ENCODE data around the gene ANAPC13. TPM values are rescaled to one million over a fixed set of nuclear protein-coding genes. Genes with fewer than 3 reads are reported as not detected.

The ANAPC13 gene
- total RNA-seq, 1 donor from 2014 or later: 58.1 TPM

DNA sequence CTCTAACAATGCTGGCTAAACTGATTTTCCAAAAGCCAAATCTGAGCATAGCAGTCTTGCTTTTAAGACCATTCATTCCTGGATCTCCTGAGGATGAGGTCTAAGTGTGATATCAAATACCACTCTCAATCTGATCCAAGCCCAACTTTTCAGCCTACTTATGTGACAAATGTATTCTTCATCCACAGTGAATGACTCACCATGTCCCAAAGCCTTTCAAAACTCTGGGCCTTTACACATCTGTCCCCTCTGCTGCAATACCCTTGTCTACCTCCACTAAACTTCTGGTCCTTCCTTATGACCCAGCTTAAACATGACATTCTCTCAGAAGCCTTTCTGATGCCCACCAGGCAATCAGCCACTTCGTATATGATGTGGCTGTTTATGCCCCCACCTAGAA, 4.6 kb downstream of the ANAPC13 start:
- Histone ChIP-seq H3K27me3 (no peaks in the 10 kb centered on the region), H3K9me3 (no peaks in the 10 kb centered on the region), H3K4me1 (peaks cover 38% of the 10 kb centered on the region), H3K27ac (no peak overlapping the region), H3K4me3 (no peak overlapping the region), H3K36me3 (peaks cover 55% of the 10 kb centered on the region)
- intact Hi-C loops (cut with DNase I): no loop called here
- ATAC-seq (no peak), DNase-seq (no peak)
- no peak for TF ChIP-seq CTCF (IDR thresholded peaks at IDR 0.05)

DNA sequence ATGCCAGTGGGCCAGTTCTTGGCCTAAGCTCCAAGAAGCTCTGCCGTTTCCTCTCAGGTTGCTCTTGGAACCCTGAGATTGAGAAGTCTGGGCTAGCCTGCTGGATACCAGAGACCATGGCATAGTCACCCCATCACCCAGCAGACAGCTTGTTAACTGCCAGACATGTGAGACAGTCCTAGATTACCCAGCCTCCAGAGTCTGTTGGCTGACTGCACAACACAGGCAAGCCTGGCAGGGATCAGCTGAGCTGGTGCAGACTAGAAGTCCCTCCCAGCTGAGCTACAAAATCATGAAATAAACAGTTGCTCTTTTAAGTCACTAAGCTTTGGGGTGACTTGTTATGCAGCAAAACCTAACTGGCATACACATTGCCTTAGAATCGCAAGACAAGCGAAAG, 5.2 kb downstream of the ANAPC13 start:
- no peak for TF ChIP-seq CTCF (IDR thresholded peaks at IDR 0.05)
- H3K27ac ChIP-seq: no peak overlapping the region

GRCh38 chr3:134477938-134478337, 7.8 kb downstream of the ANAPC13 start:
- H3K27me3 ChIP-seq: no peaks in the 10 kb centered on the region
- DNase-seq: no peak
- ATAC-seq: peak; percentile 9
- H3K36me3 ChIP-seq: peaks cover 55% of the 10 kb centered on the region
- peaks cover 28% of the 10 kb centered on the region for H3K4me1 ChIP-seq
- H3K4me3 ChIP-seq: no peak overlapping the region
- intact Hi-C loops (cut with DNase I): no loop called here
- peak overlapping the region; percentile 27 for H3K27ac ChIP-seq
- H3K9me3 ChIP-seq: no peaks in the 10 kb centered on the region
- no peak for TF ChIP-seq CTCF (IDR thresholded peaks at IDR 0.05)

More for the DNA sequence above, 5.2 kb downstream of the ANAPC13 start:
- Histone ChIP-seq H3K4me1 (peaks cover 44% of the 10 kb centered on the region), H3K4me3 (no peak overlapping the region), H3K36me3 (peaks cover 55% of the 10 kb centered on the region), H3K27me3 (no peaks in the 10 kb centered on the region), H3K9me3 (no peaks in the 10 kb centered on the region)
- no peak for ATAC-seq
- intact Hi-C loops (cut with DNase I): no loop called here
- DNase-seq: no peak

GRCh38 chr3:134477002-134477401, 8.8 kb downstream of the ANAPC13 start:
- ATAC-seq (no peak), DNase-seq (no peak)
- Histone ChIP-seq H3K4me3 (no peak overlapping the region), H3K27me3 (no peaks in the 10 kb centered on the region), H3K4me1 (peaks cover 27% of the 10 kb centered on the region), H3K27ac (peak overlapping the region; percentile 31), H3K9me3 (no peaks in the 10 kb centered on the region), H3K36me3 (peaks cover 47% of the 10 kb centered on the region)
- TF ChIP-seq CTCF (IDR thresholded peaks at IDR 0.05): no peak
- intact Hi-C loops (cut with DNase I): no loop called here

DNA sequence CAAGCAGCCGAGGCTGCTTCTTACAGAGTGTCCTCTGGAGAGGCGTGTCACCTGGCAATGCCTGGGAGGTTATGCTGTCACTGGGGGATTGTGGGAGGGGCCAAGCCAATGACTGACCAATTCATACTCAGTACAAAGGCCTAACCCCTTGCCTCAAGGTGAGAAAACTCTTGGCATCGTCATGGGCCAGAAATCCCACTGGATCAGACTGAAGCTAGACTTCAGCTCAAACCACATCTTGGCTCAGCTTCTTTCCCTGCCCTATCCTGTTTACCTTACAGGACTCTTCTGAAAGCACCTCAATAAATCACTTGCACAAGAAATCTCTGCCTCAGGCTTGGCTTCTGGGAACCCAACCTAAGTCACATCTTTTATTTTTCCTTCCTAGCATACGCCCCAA, 9.5 kb downstream of the ANAPC13 start:
- H3K4me3 ChIP-seq: no peak overlapping the region
- H3K4me1 ChIP-seq: peaks cover 27% of the 10 kb centered on the region
- intact Hi-C loops (cut with DNase I): no loop called here
- ATAC-seq: peak; percentile 21
- no peaks in the 10 kb centered on the region for H3K27me3 ChIP-seq
- no peaks in the 10 kb centered on the region for H3K9me3 ChIP-seq
- DNase-seq: no peak
- H3K36me3 ChIP-seq: peaks cover 40% of the 10 kb centered on the region
- peak overlapping the region; percentile 31 for H3K27ac ChIP-seq
- no peak for TF ChIP-seq CTCF (IDR thresholded peaks at IDR 0.05)

GRCh38 chr3:134474956-134475355, 10.8 kb downstream of the ANAPC13 start:
- Histone ChIP-seq H3K27me3 (no peaks in the 10 kb centered on the region), H3K4me1 (peaks cover 27% of the 10 kb centered on the region), H3K9me3 (no peaks in the 10 kb centered on the region), H3K4me3 (no peak overlapping the region), H3K36me3 (peaks cover 27% of the 10 kb centered on the region), H3K27ac (no peak overlapping the region)
- DNase-seq: no peak
- TF ChIP-seq CTCF (IDR thresholded peaks at IDR 0.05): no peak
- no peak for ATAC-seq
- intact Hi-C loops (cut with DNase I): loop anchor here (5.0 kb wide), 1 partner anchor 163 kb away; no protein-coding TSS in a partner anchor

All from upper lobe of right lung (tissue), 1 donor.